HG02970 (cell line): ENCODE measurements around the gene ATP2B2.

Source experiments
- ATAC-seq: cut with Tn5 transposase; IDR thresholded peaks from one replicate; pipeline ENCODE4 v1.9.1; 2021; ENCODE audit warnings: mild to moderate bottlenecking, moderate library complexity, moderate number of reproducible peaks; ENCODE audit not compliant: unreplicated experiment, low FRiP score

Gene ATP2B2

DNA sequence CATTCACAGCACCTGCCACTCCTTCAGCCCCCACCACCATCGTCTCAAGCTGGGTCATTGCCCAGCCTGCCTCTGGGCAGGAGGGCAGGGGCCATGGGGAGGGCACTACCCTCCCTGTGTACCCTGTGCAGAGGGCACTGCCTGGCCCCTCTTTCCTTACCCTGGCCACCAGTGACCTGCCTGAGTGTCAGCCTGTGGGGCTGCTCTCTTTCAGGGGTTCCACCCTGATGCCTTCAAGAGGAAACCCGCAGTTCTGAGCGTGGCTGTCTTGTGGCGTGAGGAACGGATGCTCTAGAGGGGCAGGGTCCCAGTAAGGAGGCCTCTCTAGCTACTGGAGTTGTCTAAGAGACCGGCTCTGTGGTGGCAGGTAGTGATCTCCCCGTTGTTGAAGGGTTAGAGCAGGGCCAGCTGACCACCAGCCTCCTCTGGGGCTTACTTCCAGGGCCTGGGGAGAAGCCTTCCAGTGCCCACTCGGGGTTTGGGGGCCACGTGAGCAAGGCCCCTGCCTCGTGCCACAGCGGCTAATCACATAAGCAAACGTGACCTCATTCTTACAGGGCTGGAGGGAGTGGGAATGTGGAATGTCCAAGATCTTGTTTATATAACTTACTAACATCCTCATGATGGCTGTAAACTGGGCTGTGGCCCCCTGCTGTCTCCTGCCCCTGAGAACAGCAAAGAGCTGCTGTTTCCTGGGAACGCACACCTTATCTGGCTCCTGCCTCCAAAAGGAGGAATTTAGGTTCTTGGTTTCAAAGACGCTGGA is 153.1 kb downstream of the ATP2B2 start:
- ATAC-seq: no peak

DNA sequence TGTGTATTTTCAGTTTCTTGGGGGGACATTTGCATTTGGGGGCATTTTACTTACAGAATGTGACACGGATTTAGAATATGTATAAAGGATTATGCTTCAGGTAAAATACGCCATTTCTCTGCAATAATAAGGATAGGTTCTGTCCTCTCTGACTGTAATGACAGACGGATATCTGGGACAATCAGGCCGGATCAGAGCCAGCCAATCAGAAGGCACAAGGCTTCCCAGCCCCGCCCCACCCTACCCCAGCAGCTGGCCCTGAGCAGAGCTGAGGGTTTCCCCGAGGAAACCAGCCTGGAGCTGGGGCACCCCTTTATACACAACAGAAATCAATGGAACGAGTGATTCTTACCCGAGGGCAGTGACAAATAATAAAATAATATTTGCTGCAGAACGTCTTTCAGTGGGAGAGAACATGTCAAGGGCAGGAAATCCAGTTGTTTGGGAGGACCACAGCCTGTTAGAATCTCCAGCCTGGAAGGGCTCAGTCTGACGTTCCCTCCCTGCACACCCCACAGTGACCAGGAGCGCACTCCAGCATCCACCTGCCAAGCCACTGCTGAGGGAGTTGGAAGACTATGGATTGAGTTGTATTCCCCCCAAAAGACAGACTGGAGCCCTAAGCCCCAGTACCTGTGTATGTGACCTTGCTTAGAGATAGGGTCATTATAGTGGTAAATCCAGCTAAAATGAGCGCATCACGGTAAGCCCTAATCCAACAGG is 154.2 kb downstream of the ATP2B2 start:
- ATAC-seq: no peak

DNA sequence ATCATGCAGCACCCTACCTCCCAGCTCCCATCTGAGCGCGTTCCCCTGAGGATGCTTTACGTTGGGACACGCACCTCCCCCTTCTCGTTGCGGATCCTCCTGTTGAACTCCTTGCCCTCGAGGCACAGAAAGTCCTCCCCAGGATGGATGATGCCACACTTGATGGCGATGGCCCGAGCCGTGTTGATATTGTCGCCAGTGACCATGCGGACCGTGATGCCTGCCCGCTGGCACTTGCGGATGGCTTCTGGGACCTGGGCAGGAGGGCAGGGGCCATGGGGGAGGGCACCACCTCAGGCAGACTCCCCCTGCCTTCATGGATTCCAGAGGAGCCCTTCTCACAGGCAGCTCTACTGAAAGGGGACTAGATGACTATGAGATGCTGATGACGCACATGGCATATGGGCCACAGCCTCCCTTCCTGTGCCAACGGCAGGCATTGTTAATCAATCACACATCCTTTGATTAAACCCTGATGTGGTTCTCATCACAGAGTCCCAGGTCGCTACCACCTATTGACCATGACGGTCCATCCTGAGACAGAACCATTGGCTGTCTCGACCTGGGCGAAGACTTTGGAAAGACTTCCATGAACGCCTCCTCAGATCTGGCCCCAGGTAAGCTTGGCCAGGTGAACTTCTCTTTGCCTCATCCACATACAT is 154.9 kb downstream of the ATP2B2 start:
- no peak for ATAC-seq

DNA sequence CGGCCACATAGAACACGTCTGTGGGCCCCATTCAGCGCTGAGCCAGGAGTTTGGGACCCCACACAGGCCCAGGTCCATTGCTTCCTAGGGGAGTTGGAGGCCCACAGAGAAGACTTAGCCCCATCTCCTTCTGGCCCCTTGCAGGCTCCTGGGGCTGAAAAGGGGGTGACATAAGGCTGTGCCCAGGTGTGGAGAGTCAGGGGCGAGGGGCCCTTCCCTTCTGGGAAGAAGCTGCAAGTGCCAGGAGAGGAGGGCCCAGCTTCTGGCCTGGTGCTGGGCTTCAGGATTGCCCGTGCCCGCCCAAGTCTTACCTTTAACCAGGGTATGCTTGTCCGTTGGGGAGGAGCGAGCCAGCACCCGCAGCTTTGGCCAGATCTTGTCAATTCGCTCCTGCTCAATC is 155.6 kb downstream of the ATP2B2 start:
- no peak for ATAC-seq

GRCh38 chr3:10348404-10348721 is 157.0 kb downstream of the ATP2B2 start:
- no peak for ATAC-seq

GRCh38 chr3:10347648-10348403 is 157.6 kb downstream of the ATP2B2 start:
- ATAC-seq: no peak

GRCh38 chr3:10345911-10346310 is 159.5 kb downstream of the ATP2B2 start:
- ATAC-seq: no peak

DNA sequence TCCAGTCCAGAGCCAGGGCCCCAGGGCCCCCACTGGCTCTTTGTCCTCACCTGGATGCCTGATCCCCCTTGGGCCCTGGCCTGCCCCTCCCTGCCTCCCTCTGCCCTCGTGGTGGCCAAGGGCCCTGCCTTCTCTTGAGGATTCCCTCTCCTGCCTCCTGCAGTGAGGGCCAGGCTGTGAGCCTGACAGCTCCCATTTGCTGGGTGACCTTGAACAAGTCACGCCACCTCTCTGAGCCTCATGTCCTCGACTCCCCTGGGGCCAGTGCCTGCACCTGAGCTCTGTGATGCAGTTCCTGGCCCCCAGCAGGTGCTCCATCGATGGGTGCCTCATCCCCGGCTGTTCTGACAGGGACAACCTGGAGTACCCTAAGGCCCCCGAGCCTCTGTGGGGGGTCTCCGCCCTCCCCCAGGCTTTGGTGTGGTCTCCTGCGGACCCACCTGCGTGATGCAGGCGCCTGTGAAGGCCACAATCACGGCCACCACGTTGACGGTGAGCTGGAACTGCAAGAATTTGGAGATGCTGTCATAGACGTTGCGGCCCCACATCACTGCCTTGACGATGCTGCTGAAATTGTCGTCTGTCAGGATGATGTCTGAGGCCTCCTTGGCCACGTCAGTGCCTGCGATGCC is 160.3 kb downstream of the ATP2B2 start:
- no peak for ATAC-seq

- no peak for ATAC-seq
Observed at GRCh38 chr3:10344147-10344943, 161.0 kb downstream of the ATP2B2 start.

- no peak for ATAC-seq
Observed at GRCh38 chr3:10343526-10343925, 161.9 kb downstream of the ATP2B2 start.

DNA sequence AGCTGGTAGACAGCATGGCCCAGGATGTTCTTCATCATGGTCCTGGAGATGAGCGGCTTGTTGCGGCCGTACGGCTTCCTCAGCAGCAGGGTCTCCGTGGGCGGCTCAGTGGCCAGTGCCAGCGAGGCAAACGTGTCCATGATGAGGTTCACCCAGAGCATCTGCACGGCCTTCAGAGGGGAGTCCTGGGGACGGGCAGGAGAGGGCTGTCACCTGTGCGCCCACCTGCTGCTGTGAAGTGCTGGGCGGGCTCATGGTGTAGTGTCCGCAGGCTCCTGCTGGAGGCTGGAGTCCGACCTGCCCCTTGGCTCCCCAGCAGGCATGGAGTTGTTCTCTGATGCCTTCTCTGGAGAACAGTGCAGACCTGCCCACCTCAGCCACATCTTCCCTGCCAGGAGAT is 162.6 kb downstream of the ATP2B2 start:
- ATAC-seq: no peak

GRCh38 chr3:10341901-10342398 is 163.4 kb downstream of the ATP2B2 start:
- ATAC-seq: no peak

- no peak for ATAC-seq
Observed at GRCh38 chr3:10340476-10340875, 164.9 kb downstream of the ATP2B2 start.

- ATAC-seq: no peak
Observed at GRCh38 chr3:10340046-10340445, 165.3 kb downstream of the ATP2B2 start.

GRCh38 chr3:10339376-10339955 is 165.9 kb downstream of the ATP2B2 start:
- ATAC-seq: no peak

GRCh38 chr3:10338591-10339353 is 166.6 kb downstream of the ATP2B2 start:
- ATAC-seq: no peak

GRCh38 chr3:10338164-10338470 is 167.3 kb downstream of the ATP2B2 start:
- ATAC-seq: no peak

- no peak for ATAC-seq
Observed at GRCh38 chr3:10337323-10338163, 167.8 kb downstream of the ATP2B2 start.
